Natural killer cell treated with Interleukin-12 subunit alpha and Interleukin-12 subunit beta and Interleukin-15 and Interleukin-18, amount 100 ng/mL, for 72 hours (primary cell): ENCODE results near the gene ZIC1. TPM values are rescaled to one million over a fixed set of nuclear protein-coding genes. Genes with fewer than 3 reads are reported as not detected.

Source experiments
- ATAC-seq, 2 donors: fragments of 150-1000 bp; cut with Tn5 transposase in 1 of 2; sonication (Bioruptor Pico), chemical (Tn5 transposase) in 1 of 2; 2 replicates each; pipeline ENCODE4 v1.10.0; 2021
- DNase-seq: peaks from one replicate; pipeline ENCODE4 v3.0.0; 2022; ENCODE audit warnings: low spot score
- H3K27ac Mint-ChIP-seq, 2 donors: 1 replicate in 1 of 2; 2 replicates in 1 of 2; pipeline ENCODE4 v1.8.0; 2022; ENCODE audit warnings: mixed read lengths in 2 of 2, mild to moderate bottlenecking in 1 of 2, moderate library complexity in 1 of 2
- H3K27me3 Mint-ChIP-seq, 2 donors: 1 replicate in 1 of 2; 2 replicates in 1 of 2; pipeline ENCODE4 v1.8.0; 2022; ENCODE audit warnings: mixed read lengths in 2 of 2
- H3K36me3 Mint-ChIP-seq: one replicate; pipeline ENCODE4 v1.8.0; 2022; ENCODE audit warnings: mixed read lengths
- H3K4me1 Mint-ChIP-seq, 2 donors: 1 replicate in 1 of 2; 2 replicates in 1 of 2; pipeline ENCODE4 v1.8.0; 2022; ENCODE audit warnings: low read depth in 2 of 2, mixed read lengths in 2 of 2, mild to moderate bottlenecking in 1 of 2
- H3K4me3 Mint-ChIP-seq: one replicate; pipeline ENCODE4 v1.8.0; 2022; ENCODE audit warnings: mixed read lengths
- H3K9me3 Mint-ChIP-seq: 2 replicates; pipeline ENCODE4 v1.8.0; 2022; ENCODE audit warnings: mixed read lengths
- total RNA-seq, 2 donors: library from RNA; stranded (reverse); gene quantifications; one replicate each; pipeline ENCODE4 v1.2.3, GENCODE V29; 2022

The ZIC1 gene
- total RNA-seq, 2 donors from 2014 or later, result not detected

GRCh38 chr3:147462856-147463255, 53.7 kb downstream of the ZIC1 start:
- Mint-ChIP-seq H3K4me3 (no peak overlapping the region), H3K36me3 (no peaks in the 10 kb centered on the region), H3K9me3 (peaks cover 18% of the 10 kb centered on the region), H3K27ac (no peak overlapping the region), H3K27me3 (no peaks in the 10 kb centered on the region), H3K4me1 (no peaks in the 10 kb centered on the region)
- DNase-seq (no peak), ATAC-seq (no peak)

Other genes with a start within 250 kb of the ZIC1 start
- gene ZIC4, start 2.8 kb upstream of the ZIC1 start, total RNA-seq, result not detected